ENCODE results near the gene CHRM5. TPM values are rescaled to one million over a fixed set of nuclear protein-coding genes. Genes with fewer than 3 reads are reported as not detected.
"Not testable (repeated sequence)": the region's sequence is repeated elsewhere in the genome, so short reads cannot be mapped to it uniquely, and the experiment has no call there.

Gene CHRM5
- polyA plus RNA-seq, 1 donor = 0.08 TPM

- DNase-seq = no peak
Observed at GRCh38 chr15:34043391-34043790, 75.1 kb downstream of the CHRM5 start.

- DNase-seq = no peak
Observed at GRCh38 chr15:34043813-34044212, 75.5 kb downstream of the CHRM5 start.

GRCh38 chr15:34046471-34047145 is 78.3 kb downstream of the CHRM5 start:
- DNase-seq = no peak

GRCh38 chr15:34047893-34048775 is 79.8 kb downstream of the CHRM5 start:
- no peak for DNase-seq

GRCh38 chr15:34049112-34049511 is 80.8 kb downstream of the CHRM5 start:
- no peak for DNase-seq

- DNase-seq = not testable (repeated sequence)
Observed at GRCh38 chr15:34050385-34050784, 82.1 kb downstream of the CHRM5 start.

GRCh38 chr15:34054081-34054707 is 85.9 kb downstream of the CHRM5 start:
- no peak for DNase-seq

- DNase-seq = no peak
Observed at GRCh38 chr15:34055868-34056595, 87.7 kb downstream of the CHRM5 start.

- no peak for DNase-seq
Observed at GRCh38 chr15:34056911-34057310, 88.6 kb downstream of the CHRM5 start.

GRCh38 chr15:34059476-34059875 is 91.2 kb downstream of the CHRM5 start:
- DNase-seq = no peak

GRCh38 chr15:34059946-34060345 is 91.6 kb downstream of the CHRM5 start:
- no peak for DNase-seq

- no peak for DNase-seq
Observed at GRCh38 chr15:34064438-34064837, 96.1 kb downstream of the CHRM5 start.

GRCh38 chr15:34065261-34065660 is 97.0 kb downstream of the CHRM5 start:
- no peak for DNase-seq

- no peak for DNase-seq
Observed at GRCh38 chr15:34065941-34066340, 97.6 kb downstream of the CHRM5 start.

GRCh38 chr15:34070003-34070402 is 101.7 kb downstream of the CHRM5 start:
- DNase-seq = no peak

GRCh38 chr15:34076785-34077184 is 108.5 kb downstream of the CHRM5 start:
- DNase-seq = no peak

- no peak for DNase-seq
Observed at GRCh38 chr15:34078900-34079299, 110.6 kb downstream of the CHRM5 start.

- DNase-seq = no peak
Observed at GRCh38 chr15:34079904-34080303, 111.6 kb downstream of the CHRM5 start.

GRCh38 chr15:34084086-34084485 is 115.8 kb downstream of the CHRM5 start:
- DNase-seq = no peak

GRCh38 chr15:34085746-34086145 is 117.4 kb downstream of the CHRM5 start:
- no peak for DNase-seq

GRCh38 chr15:34099914-34100313 is 131.6 kb downstream of the CHRM5 start:
- no peak for DNase-seq

- DNase-seq = peak; percentile 99
Observed at GRCh38 chr15:34101366-34102174, 133.3 kb downstream of the CHRM5 start, which contains the start of the genes EMC7 and PGBD4. EMC7 (minus strand) TSS chr15:34101862; CDS start chr15:34101839, 23 bp downstream. PGBD4 (plus strand) TSS chr15:34102083; CDS start chr15:34102532, 449 bp downstream.
